HS-5 (cell line): ENCODE data around the gene HIP1R.

Experiments used
- DNase-seq: peaks from one replicate; pipeline ENCODE4 v3.0.0-alpha.2; 2012; ENCODE audit warnings: low read depth

The HIP1R gene

GRCh38 chr12:122861587-122861970 lies 26.3 kb downstream of the HIP1R start:
- DNase-seq, result no peak

DNA sequence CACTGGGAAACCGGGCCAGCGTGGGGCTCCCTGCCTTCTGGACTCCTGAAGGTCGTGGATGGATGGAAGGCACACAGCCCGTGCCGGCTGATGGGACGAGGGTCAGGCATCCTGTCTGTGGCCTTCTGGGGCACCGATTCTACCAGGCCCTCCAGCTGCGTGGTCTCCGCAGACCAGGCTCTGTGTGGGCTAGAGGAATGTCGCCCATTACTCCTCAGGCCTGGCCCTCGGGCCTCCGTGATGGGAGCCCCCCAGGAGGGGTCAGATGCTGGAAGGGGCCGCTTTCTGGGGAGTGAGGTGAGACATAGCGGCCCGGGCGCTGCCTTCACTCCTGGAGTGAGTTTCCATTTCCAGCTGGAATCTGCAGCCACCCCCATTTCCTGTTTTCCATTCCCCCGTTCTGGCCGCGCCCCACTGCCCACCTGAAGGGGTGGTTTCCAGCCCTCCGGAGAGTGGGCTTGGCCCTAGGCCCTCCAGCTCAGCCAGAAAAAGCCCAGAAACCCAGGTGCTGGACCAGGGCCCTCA lies 26.9 kb downstream of the HIP1R start:
- no peak for DNase-seq

- no peak for DNase-seq
Measured at GRCh38 chr12:122862872-122863701, 27.8 kb downstream of the HIP1R start.

- DNase-seq, result no peak
Measured at GRCh38 chr12:122864894-122865253, 29.6 kb downstream of the HIP1R start.

- DNase-seq, result no peak
Measured at GRCh38 chr12:122865268-122866231, 30.3 kb downstream of the HIP1R start.

DNA sequence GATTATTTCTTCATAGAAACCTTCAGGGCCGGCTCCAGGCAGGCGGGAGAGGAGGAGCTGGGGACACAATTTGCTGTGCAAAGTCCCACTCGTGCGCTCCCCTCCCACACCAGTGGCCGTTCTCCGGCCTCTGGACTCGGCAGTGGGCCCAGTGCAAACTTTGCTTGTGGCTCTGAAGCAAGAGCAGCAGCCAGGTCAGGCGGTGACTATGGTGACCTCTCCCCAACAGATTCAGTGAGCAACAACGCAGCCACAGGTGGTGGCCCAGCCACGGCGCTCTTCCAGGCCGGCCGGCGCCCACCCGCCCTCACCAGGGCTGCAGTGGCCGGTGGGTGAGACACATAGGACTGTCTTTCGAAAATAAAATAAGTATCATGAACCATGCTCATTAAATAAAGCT lies 31.1 kb downstream of the HIP1R start:
- DNase-seq, result no peak

- DNase-seq, result no peak
Measured at GRCh38 chr12:122866950-122867607, 31.8 kb downstream of the HIP1R start.

- no peak for DNase-seq
Measured at GRCh38 chr12:122867691-122868461, 32.6 kb downstream of the HIP1R start.

GRCh38 chr12:122868471-122869177 lies 33.4 kb downstream of the HIP1R start:
- no peak for DNase-seq

- DNase-seq, result no peak
Measured at GRCh38 chr12:122869207-122869973, 34.1 kb downstream of the HIP1R start.

DNA sequence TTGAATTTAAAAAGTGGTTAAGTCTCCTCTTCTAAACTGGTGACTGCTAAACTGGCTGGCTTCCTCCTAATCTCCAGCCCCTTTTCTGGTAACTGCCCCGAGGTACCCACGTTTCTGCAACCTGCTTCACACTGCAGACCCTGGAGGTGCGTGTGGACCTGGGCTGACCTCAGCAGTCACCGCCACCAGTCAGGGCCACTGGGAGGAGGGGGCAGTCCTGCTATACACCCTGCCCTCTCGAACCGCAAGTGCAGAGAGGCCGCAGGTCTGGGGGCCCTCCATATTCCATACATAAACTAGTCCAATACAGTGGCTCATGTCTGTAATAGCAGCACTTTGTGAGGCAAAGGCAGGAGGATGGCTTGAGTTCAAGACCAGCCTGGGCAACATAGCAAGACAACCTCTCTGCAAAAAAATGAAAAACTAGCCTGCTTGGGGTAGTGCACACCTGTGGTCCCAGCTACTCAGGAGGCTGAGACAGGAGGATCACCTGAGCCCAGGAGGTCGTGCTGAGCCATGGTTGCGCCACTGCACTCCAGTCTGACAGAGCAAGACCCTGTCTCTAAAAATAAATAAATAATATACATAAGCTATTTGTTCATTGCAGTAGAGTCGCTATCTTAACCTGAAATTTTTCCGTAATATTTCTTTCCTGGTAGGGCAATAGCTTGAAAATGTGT lies 35.0 kb downstream of the HIP1R start:
- no peak for DNase-seq

DNA sequence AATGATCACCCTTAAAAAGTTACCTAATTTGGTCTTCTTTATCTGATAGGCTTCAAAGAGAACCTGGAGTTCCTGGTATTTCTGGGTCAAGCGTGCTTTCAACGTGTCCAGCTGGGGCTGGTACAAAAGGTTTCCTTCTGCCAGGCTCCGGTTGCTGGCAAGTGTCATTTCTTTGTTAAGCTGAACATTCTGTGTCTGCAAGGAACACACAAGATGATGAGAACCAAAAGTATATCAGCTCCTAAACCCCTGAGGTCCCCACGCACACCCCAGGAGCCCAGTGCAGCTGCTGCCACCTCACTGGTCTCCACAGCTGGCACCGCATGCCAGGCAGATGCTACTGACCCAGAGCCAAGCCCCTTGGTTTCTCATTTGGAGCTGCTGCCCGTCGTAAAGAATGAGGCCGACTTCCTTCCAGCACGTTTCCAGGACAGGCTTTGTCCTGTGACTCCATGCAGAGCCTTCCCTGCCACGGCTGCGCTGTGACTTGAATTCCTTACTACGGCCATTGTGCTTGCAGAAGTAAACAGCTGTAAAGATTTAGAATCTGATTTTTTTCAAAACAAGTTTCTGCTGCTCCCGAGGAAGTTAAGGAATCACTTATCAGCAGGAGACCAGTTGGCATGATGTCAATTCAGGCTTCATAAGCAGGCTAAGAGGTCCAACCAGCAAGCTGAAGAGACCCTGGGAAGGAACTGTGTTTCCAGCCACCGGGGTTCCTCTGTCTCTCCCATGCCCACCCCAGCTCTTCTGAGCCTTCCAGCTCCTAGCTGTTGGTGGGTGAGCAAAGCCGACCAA lies 35.8 kb downstream of the HIP1R start:
- DNase-seq, result no peak

DNA sequence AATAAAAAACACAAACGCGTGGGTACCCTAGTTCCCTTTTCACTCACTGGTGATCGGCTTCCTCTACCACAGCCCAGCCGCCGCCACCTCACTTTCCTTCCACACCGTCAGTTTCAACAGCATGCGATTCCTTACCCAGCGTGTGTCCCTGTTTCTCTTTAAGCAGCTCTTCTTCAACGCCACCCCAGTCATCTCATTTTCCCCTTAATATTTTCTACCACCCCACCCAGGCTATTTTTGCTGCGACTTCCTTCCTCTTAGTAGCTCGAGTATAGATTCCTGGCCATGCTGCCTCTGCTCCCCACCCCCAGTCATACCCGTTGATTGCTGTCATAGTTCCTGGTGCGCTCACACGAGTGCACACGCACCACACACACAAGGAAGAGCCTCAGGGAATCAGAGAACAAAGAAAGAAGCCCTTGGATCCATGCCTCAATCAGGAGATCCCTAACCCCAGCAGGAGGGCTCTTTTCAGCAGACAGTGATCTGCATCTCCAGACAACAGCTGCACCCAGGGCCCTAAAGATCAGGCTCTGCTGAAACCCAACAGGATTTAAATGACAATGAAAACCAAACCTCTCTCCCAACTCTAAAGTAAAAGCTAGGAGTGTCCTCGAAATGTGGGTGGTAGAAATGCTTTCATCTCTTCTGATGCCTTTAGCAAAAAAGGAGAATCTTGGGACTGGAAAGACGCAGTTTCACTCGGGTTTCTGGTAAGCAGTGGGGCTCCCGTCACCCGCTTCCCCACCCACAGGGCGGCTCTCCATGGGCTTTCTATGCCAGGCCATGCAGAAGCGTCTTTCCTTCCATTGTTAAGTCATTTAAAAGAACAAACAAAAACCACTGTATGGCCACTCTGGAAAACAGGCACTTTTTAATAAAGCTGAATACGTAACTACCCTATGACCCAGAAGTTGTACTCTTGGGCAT lies 36.9 kb downstream of the HIP1R start:
- no peak for DNase-seq

GRCh38 chr12:122872815-122873361 lies 37.6 kb downstream of the HIP1R start:
- no peak for DNase-seq

DNA sequence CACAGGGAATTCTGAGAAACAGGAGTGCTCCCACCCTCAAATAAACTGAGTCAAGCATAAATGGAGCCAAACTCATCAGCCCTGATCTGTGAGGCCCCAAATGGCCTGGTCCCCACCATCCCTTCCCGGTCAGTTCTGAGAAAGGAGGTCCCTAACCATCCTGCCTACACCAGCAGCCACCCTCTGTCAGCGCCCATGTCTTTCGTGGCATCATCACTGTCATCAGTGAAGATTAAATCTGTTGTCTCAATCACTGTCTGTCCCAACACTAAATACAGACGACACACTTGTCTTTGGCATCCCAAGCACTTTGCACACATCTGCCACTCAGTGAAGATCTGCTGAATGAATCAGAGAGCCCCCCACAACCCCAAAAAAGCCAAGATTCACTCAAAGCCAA lies 38.3 kb downstream of the HIP1R start:
- DNase-seq, result no peak

GRCh38 chr12:122874081-122874480 lies 38.8 kb downstream of the HIP1R start:
- no peak for DNase-seq

DNA sequence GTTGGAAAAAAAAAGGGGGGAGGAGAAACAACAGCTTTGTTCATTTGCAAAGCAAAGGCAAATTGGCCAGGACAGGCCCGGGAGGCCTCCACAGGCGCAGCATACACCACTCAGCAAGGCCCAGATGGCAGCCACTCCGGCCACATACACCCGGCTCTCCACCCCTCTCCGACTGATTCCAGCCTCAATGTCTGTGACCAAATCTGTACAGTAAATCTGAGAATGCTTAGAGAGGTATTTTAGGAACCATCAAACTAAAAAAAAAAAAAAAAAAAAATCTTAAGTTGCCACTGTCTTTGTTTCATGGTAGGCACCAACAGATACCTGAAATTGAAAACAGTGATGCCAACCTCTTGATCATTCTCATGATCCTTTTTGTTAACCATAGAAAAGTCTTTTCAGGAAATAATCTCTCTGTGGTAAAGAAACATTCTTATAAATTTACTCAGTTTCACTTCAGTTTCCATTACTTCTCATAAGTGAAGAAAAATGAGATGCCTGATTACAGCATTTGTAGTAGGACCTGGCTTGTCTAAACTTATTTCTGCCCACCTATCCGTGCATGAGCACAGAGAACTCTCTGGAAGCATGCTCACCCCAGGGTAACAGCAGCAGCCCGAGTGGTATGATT lies 40.4 kb downstream of the HIP1R start:
- no peak for DNase-seq
